ENCODE results near the gene ZSWIM8. TPM values are rescaled to one million over a fixed set of nuclear protein-coding genes. Genes with fewer than 3 reads are reported as not detected.

Gene ZSWIM8
- total and polyA plus RNA-seq, 2 donors (not counting 1 experiment from before 2014, with no cell fraction given): 37.9 to 60.9 TPM

- DNase-seq (ENCODE audit: low read depth in 2 of 2): no peak
- H3K36me3 ChIP-seq (ENCODE audit: control insufficient read depth, insufficient read depth, low read length): peaks cover 37% of the 10 kb centered on the region
- no peak for TF ChIP-seq CTCF (conservative IDR thresholded peaks at IDR 0.05 in 1 of 2, IDR thresholded peaks at IDR 0.05 in 1 of 2; ENCODE audit: low read depth in 1 of 2, low read length in 2 of 2)
- no peak for TF ChIP-seq EZH2 (IDR thresholded peaks at IDR 0.05; ENCODE audit: low read length, missing control alignments)
- no peak overlapping the region for H2AFZ ChIP-seq (ENCODE audit: low read length)
- no peaks in the 10 kb centered on the region for H3K9me3 ChIP-seq (ENCODE audit: control insufficient read depth, insufficient read depth, low read depth, low read length)
- H3K79me2 ChIP-seq (ENCODE audit: control insufficient read depth, insufficient read depth, low read length): peaks cover 9% of the 10 kb centered on the region
- no peaks in the 10 kb centered on the region for H4K20me1 ChIP-seq (ENCODE audit: control insufficient read depth, extremely low read depth, insufficient read depth, low read length)
- no peak overlapping the region for H3K9ac ChIP-seq (ENCODE audit: insufficient read depth, low read length)
- no peak overlapping the region for H3K27ac ChIP-seq (ENCODE audit: insufficient read depth, low read length)
- no peak overlapping the region for H3K4me3 ChIP-seq (replicated peaks in 1 of 4; ENCODE audit: control extremely low read depth in 1 of 4, insufficient read depth in 1 of 4, low read depth in 3 of 4, low read length in 4 of 4)
- H3K27me3 ChIP-seq (ENCODE audit: control insufficient read depth, insufficient read depth, low read length): no peaks in the 10 kb centered on the region
- H3K4me2 ChIP-seq (ENCODE audit: extremely low read depth, insufficient read depth, low read length): no peak overlapping the region
- peaks cover 3% of the 10 kb centered on the region for H3K4me1 ChIP-seq (ENCODE audit: control insufficient read depth, extremely low read depth, insufficient read depth, low read length)
Observed at GRCh38 chr10:73768881-73769280, 16.5 kb upstream of the ZSWIM8 start.

DNA sequence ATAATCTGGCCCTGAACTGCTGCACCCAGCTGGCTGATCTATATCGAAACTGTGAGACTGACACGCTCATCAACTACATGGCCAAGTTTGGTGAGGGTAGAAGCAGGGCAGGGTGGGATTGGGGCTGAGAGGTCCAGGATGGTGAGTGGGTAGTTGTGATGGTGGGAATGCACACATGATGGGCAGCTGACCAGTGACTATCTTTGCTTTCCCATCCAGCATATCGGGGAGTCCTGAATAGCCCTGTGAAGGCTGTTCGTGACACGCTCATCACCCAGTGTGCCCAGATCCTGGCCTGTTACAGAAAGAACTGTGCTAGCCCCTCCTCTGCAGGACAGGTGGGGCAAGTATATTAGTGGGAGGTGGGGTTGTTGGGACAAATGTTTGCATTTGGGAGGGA is 16.0 kb upstream of the ZSWIM8 start:
- Histone ChIP-seq H4K20me1 (ENCODE audit: control insufficient read depth, extremely low read depth, insufficient read depth, low read length) (no peaks in the 10 kb centered on the region), H3K4me2 (ENCODE audit: extremely low read depth, insufficient read depth, low read length) (no peak overlapping the region)

DNA sequence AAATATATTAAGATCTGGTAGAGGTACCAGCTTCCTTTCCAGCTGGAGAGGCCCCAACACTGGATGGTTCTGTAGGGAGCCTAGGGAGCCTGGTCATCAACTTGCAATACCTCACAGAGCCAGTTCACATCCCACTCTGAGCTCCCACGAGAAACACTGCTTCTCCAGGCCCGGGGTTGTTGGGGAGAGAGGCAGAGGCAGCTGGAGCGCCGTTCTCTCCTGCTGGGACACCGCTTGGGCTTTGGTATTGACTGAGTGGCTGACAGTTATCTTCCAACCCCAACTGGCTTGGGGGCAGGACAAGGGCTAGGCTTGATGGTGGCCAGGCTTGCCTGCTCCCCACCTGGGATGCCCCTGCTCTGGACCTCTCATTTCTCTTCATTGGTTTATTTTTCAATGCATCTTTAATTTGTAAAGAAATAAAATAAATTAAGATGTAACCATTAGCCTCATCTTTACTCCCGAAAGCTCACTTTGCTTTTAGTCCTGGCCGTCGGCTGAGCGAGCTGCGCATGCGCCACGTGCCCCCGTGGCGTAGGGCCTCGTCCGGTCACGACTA is 13.6 kb upstream of the ZSWIM8 start:
- TF ChIP-seq CTCF (conservative IDR thresholded peaks at IDR 0.05 in 1 of 2, IDR thresholded peaks at IDR 0.05 in 1 of 2; ENCODE audit: low read depth in 1 of 2, low read length in 2 of 2) (no peak), EZH2 (IDR thresholded peaks at IDR 0.05; ENCODE audit: low read length, missing control alignments) (no peak)
- peak in 1 of 2 donors; percentile 80 for DNase-seq (ENCODE audit: low read depth in 2 of 2)
- H3K4me3 ChIP-seq (replicated peaks in 1 of 4; ENCODE audit: control extremely low read depth in 1 of 4, insufficient read depth in 1 of 4, low read depth in 3 of 4, low read length in 4 of 4): peak overlapping the region; percentile 82 to 91 (median 89)
- no peaks in the 10 kb centered on the region for H4K20me1 ChIP-seq (ENCODE audit: control insufficient read depth, extremely low read depth, insufficient read depth, low read length)
- peaks cover 15% of the 10 kb centered on the region for H3K4me1 ChIP-seq (ENCODE audit: control insufficient read depth, extremely low read depth, insufficient read depth, low read length)
- H3K36me3 ChIP-seq (ENCODE audit: control insufficient read depth, insufficient read depth, low read length): peaks cover 27% of the 10 kb centered on the region
- H3K4me2 ChIP-seq (ENCODE audit: extremely low read depth, insufficient read depth, low read length): peak overlapping the region; percentile 100
- no peaks in the 10 kb centered on the region for H3K27me3 ChIP-seq (ENCODE audit: control insufficient read depth, insufficient read depth, low read length)
- peak overlapping the region; percentile 95 for H3K9ac ChIP-seq (ENCODE audit: insufficient read depth, low read length)
- peaks cover 35% of the 10 kb centered on the region for H3K79me2 ChIP-seq (ENCODE audit: control insufficient read depth, insufficient read depth, low read length)
- peak overlapping the region; percentile 96 for H3K27ac ChIP-seq (ENCODE audit: insufficient read depth, low read length)
- peak overlapping the region; percentile 18 for H2AFZ ChIP-seq (ENCODE audit: low read length)
- H3K9me3 ChIP-seq (ENCODE audit: control insufficient read depth, insufficient read depth, low read depth, low read length): no peaks in the 10 kb centered on the region

More for the DNA sequence above, 16.0 kb upstream of the ZSWIM8 start:
- Histone ChIP-seq H2AFZ (ENCODE audit: low read length) (no peak overlapping the region), H3K79me2 (ENCODE audit: control insufficient read depth, insufficient read depth, low read length) (peaks cover 14% of the 10 kb centered on the region), H3K36me3 (ENCODE audit: control insufficient read depth, insufficient read depth, low read length) (peaks cover 37% of the 10 kb centered on the region), H3K27ac (ENCODE audit: insufficient read depth, low read length) (no peak overlapping the region), H3K27me3 (ENCODE audit: control insufficient read depth, insufficient read depth, low read length) (no peaks in the 10 kb centered on the region), H3K9ac (ENCODE audit: insufficient read depth, low read length) (no peak overlapping the region), H3K9me3 (ENCODE audit: control insufficient read depth, insufficient read depth, low read depth, low read length) (no peaks in the 10 kb centered on the region), H3K4me3 (replicated peaks in 1 of 4; ENCODE audit: control extremely low read depth in 1 of 4, insufficient read depth in 1 of 4, low read depth in 3 of 4, low read length in 4 of 4) (no peak overlapping the region), H3K4me1 (ENCODE audit: control insufficient read depth, extremely low read depth, insufficient read depth, low read length) (peaks cover 6% of the 10 kb centered on the region)
- no peak for DNase-seq (ENCODE audit: low read depth in 2 of 2)
- TF ChIP-seq CTCF (conservative IDR thresholded peaks at IDR 0.05 in 1 of 2, IDR thresholded peaks at IDR 0.05 in 1 of 2; ENCODE audit: low read depth in 1 of 2, low read length in 2 of 2): no peak
- TF ChIP-seq EZH2 (IDR thresholded peaks at IDR 0.05; ENCODE audit: low read length, missing control alignments): no peak
